ENCODE data around the gene GIMD1.

GIMD1 gene

DNA sequence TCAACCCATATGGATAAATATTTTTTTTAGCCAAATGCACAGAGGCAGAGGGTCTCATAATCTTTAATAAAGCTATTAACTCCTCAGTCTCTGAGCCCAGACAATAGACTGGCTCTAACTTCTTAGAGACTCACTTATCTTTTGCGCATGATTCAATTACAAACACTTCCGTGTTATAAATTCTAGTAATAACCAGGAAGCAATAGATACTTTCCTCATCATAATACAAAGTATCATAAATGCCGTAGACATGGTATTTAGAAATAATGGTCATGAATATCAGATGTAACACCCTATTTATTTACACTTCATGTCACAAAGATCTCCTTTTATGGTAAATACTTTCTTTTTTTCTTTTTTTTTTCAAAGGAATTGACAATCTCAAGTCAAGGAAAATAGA lies 4.4 kb upstream of the GIMD1 start:
- no peak for DNase-seq (ENCODE audit: insufficient read length, low spot score)
- TF ChIP-seq POLR2A (IDR thresholded peaks at IDR 0.05; ENCODE audit: low read depth, low read length) (no peak), POU2F2 (IDR thresholded peaks at IDR 0.05; ENCODE audit: low read depth, low read length) (no peak), SPI1 (IDR thresholded peaks at IDR 0.05; ENCODE audit: low read depth, low read length) (no peak), PAX5 (IDR thresholded peaks at IDR 0.05; ENCODE audit: insufficient read depth, low read length, severe bottlenecking) (no peak), POLR2AphosphoS5 (IDR thresholded peaks at IDR 0.05; ENCODE audit: low read depth, low read length) (no peak), TAF1 (IDR thresholded peaks at IDR 0.05; ENCODE audit: low read depth, low read length) (no peak)
- FAIRE-seq, result no peak

DNA sequence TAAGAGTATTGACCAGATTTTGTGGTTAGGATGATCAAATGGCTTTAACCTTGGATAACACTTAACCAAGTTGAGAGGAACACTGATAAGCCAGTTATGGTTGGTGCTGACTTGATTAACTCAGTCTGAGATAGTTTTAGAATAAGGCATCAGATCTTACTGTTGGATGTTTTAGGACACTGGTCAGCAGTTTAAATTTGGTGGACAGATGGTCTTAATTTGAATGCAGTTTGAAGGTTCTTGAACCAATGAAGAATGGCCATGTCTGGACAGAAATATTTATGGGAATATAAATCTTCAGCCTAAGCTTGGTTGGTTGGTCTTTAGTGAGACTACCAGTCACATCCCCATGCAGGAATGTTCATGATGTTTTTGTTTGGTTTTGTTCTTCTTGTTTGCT lies 2.6 kb upstream of the GIMD1 start:
- TF ChIP-seq POLR2A (IDR thresholded peaks at IDR 0.05; ENCODE audit: low read depth, low read length) (no peak), TAF1 (IDR thresholded peaks at IDR 0.05; ENCODE audit: low read depth, low read length) (no peak), PAX5 (IDR thresholded peaks at IDR 0.05; ENCODE audit: insufficient read depth, low read length, severe bottlenecking) (no peak), SPI1 (IDR thresholded peaks at IDR 0.05; ENCODE audit: low read depth, low read length) (no peak), POLR2AphosphoS5 (IDR thresholded peaks at IDR 0.05; ENCODE audit: low read depth, low read length) (no peak), POU2F2 (IDR thresholded peaks at IDR 0.05; ENCODE audit: low read depth, low read length) (no peak)
- DNase-seq (ENCODE audit: insufficient read length, low spot score) (no peak), FAIRE-seq (no peak)

DNA sequence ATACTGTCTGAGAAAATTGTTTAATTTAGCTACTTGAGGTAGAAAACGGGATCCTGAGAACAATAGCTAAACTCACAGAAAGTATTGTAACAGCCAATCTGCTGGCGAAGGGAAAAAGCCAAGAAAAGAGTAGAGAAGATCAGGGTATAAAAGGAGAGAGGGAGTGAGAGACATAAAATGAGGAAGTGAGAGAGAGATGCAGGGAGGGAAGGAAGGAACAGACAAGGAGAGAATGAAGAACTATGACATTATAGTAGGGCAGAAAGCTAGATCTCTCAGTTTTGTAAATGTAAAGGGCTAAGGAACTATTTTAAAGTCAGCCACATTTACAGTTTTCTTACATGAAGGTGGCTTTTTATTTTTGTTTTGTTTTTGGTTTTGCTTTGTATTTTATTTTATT lies 1.6 kb upstream of the GIMD1 start:
- no peak for FAIRE-seq
- no peak for DNase-seq (ENCODE audit: insufficient read length, low spot score)
- TF ChIP-seq POLR2AphosphoS5 (IDR thresholded peaks at IDR 0.05; ENCODE audit: low read depth, low read length) (no peak), SPI1 (IDR thresholded peaks at IDR 0.05; ENCODE audit: low read depth, low read length) (peak; percentile 81)

DNA sequence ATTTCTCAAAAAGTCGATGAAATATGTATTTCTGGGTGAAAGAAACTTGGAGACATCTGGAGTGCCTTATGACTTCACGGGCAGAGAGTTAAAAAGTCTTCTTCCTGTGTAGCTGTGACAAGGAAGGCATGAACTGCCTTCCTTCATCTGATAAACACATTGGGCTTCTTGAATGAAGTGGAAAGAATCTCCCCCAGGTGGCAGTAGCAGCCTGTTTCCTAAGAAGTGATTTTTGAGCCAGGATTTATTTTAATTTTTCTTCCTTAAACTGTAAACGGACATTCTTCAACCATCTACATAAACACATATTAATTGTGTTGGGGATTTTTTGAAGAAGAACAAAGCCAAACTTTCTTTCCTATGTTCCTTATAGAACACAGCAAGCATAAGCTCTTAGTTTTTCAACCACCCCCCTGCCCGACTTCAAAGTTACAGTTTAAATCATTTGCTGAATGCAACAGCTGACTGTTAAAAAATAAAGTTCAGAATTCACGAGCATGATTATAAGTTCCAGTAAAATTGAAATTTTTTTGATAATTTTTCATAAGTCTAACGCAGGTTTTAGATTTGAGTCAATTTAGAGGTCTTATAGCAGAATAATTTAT lies 980 bp upstream of the GIMD1 start:
- TF ChIP-seq SPI1 (IDR thresholded peaks at IDR 0.05; ENCODE audit: low read depth, low read length) (no peak), PAX5 (IDR thresholded peaks at IDR 0.05; ENCODE audit: insufficient read depth, low read length, severe bottlenecking) (no peak), POLR2A (IDR thresholded peaks at IDR 0.05; ENCODE audit: low read depth, low read length) (no peak)
- FAIRE-seq (peak; percentile 74), DNase-seq (ENCODE audit: insufficient read length, low spot score) (peak; percentile 7)

DNA sequence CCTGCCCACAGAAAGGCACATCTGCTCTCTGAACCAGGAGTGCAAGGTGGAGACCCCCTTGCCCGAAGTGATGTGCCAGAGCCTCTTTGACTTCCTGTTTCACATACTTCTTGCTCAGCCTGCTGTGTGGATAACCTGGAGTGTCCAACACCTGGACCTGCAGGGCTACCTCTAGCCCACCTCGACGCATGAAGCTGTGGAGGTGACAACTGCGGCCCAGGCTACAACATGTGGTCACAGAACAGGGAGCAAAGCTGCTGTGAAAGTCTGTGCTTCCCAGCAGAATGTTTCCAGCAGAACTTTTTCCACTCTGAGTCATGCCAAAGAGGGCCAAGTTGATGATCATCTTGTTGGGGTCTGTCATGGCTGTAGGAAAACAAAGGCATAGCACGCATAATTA lies 1.5 kb downstream of the GIMD1 start:
- DNase-seq (ENCODE audit: insufficient read length, low spot score) (no peak), FAIRE-seq (no peak)

DNA sequence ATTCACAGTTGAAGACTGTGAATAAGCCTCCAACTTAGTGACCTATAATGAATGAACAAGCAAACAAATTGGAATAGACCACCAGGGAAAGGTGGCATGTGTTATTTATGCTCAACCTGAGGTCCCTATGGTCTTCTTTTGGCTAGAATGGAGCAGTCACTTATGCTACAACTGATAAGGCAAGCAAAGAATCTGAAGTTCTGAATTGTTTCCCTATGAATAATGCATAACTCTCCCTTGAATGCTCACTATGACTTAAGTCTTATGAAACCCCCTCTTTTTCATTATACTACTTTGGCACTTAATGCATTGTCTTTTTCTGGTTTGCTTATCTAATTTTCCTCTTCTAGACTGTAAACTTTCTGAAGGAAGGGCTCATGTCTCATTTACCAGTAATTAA lies 2.6 kb downstream of the GIMD1 start:
- no peak for FAIRE-seq
- TF ChIP-seq PAX5 (IDR thresholded peaks at IDR 0.05; ENCODE audit: insufficient read depth, low read length, severe bottlenecking), result no peak
- no peak for DNase-seq (ENCODE audit: insufficient read length, low spot score)

More for the DNA sequence above, 1.5 kb downstream of the GIMD1 start:
- no peak for TF ChIP-seq POU2F2 (IDR thresholded peaks at IDR 0.05; ENCODE audit: low read depth, low read length)
- TF ChIP-seq SPI1 (IDR thresholded peaks at IDR 0.05; ENCODE audit: low read depth, low read length), result no peak
- no peak for TF ChIP-seq POLR2AphosphoS5 (IDR thresholded peaks at IDR 0.05; ENCODE audit: low read depth, low read length)
- no peak for TF ChIP-seq PAX5 (IDR thresholded peaks at IDR 0.05; ENCODE audit: insufficient read depth, low read length, severe bottlenecking)
- TF ChIP-seq POLR2A (IDR thresholded peaks at IDR 0.05; ENCODE audit: low read depth, low read length), result no peak
- no peak for TF ChIP-seq TAF1 (IDR thresholded peaks at IDR 0.05; ENCODE audit: low read depth, low read length)

DNA sequence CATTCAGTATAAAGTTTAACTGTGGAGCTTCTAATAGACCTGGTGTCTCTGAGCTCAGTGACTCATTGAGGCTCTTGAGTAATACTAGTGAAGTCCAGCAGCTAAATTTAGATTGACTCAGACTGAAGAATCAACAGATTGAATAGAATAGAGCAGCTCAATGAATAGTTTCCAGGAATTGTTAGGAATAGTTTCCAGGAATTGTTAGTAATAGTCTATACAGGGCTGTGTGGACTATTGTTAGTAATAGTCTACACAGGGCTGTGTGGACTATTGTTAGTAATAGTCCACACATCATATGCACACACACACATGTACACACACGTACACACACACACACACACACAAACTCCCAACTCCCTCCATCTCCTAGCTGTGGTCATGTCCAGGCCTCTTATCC lies 3.0 kb downstream of the GIMD1 start:
- no peak for FAIRE-seq
- TF ChIP-seq PAX5 (IDR thresholded peaks at IDR 0.05; ENCODE audit: insufficient read depth, low read length, severe bottlenecking), result no peak
- TF ChIP-seq SPI1 (IDR thresholded peaks at IDR 0.05; ENCODE audit: low read depth, low read length), result no peak
- no peak for TF ChIP-seq TAF1 (IDR thresholded peaks at IDR 0.05; ENCODE audit: low read depth, low read length)
- no peak for TF ChIP-seq POLR2A (IDR thresholded peaks at IDR 0.05; ENCODE audit: low read depth, low read length)
- no peak for TF ChIP-seq POLR2AphosphoS5 (IDR thresholded peaks at IDR 0.05; ENCODE audit: low read depth, low read length)
- TF ChIP-seq POU2F2 (IDR thresholded peaks at IDR 0.05; ENCODE audit: low read depth, low read length), result no peak
- DNase-seq (ENCODE audit: insufficient read length, low spot score), result no peak

DNA sequence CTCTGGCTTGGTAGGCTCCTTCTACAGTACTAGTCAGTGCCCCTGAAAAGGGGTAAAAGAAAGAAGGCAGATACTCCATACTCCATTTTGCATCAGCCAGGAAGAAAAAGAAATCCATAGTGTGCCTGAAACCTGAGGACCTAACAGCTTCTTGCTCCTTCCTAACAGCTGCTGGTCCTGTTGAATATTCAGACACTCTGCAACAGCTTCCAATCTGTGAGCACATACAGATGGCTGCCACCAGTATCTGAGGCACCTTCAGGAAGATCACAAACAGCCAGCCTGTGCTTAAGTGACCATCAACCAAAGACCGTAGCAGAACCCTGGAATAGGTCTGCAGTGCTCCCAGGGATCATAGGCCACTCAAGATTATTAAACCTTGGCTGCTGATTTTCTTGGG lies 4.3 kb downstream of the GIMD1 start:
- DNase-seq (ENCODE audit: insufficient read length, low spot score) (no peak), FAIRE-seq (no peak)
- no peak for TF ChIP-seq PAX5 (IDR thresholded peaks at IDR 0.05; ENCODE audit: insufficient read depth, low read length, severe bottlenecking)
- TF ChIP-seq POLR2A (IDR thresholded peaks at IDR 0.05; ENCODE audit: low read depth, low read length), result no peak

DNA sequence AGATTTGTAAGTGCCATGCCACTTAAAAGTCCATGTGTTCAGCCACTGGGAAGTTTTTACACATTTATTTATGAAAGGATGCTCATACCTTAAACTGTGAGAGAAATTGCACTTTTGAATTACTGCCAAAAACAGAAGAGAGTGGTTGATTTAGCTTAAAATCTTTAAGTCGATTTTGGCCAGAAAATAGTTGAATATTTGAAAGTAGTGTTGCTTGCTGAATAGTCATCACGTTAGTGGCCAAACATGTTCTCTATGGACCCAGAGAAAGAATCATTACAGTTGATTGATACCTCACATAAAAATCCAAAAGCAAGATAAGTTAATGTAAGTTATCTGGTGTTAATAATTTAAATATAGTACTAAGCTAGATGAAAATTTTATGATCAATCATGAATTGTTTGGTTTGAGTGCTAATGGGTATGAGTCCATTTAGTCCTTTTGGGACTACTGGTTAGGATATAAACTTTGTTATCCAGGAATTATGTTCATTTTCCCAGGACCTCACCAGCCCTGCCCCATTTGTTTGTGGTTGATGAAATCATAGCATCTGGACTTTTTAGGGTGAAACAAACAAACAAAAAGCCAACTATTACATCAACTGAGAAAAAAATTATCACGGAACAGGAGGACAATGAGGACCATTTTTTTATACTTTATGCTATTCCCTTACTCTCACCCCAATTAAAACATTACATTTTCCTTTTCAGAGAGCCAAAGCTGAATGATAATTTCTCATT lies 6.3 kb downstream of the GIMD1 start:
- FAIRE-seq (no peak), DNase-seq (ENCODE audit: insufficient read length, low spot score) (no peak)
- no peak for TF ChIP-seq POU2F2 (IDR thresholded peaks at IDR 0.05; ENCODE audit: low read depth, low read length)
- TF ChIP-seq SPI1 (IDR thresholded peaks at IDR 0.05; ENCODE audit: low read depth, low read length), result no peak
- no peak for TF ChIP-seq POLR2A (IDR thresholded peaks at IDR 0.05; ENCODE audit: low read depth, low read length)
- TF ChIP-seq TAF1 (IDR thresholded peaks at IDR 0.05; ENCODE audit: low read depth, low read length), result no peak
- no peak for TF ChIP-seq PAX5 (IDR thresholded peaks at IDR 0.05; ENCODE audit: insufficient read depth, low read length, severe bottlenecking)
- TF ChIP-seq POLR2AphosphoS5 (IDR thresholded peaks at IDR 0.05; ENCODE audit: low read depth, low read length), result no peak

DNA sequence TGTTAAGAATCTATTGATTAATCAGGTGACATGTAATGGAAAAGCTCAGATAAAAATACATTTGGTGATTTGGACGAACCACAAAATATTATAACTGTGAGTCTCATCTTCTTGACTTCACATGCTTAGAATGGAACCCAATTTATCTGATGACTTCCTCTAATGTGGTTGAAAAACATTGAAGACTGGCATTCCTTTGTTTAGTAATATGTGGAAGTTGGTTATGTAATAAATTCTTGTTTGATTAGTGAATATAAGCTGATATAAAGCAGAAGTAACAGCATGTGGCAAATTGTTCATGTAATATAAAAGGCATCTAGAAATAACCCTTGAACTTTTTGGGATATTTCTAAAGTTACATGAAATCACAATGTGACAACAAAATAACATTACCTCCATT lies 9.7 kb downstream of the GIMD1 start:
- no peak for FAIRE-seq
- DNase-seq (ENCODE audit: insufficient read length, low spot score), result no peak
- TF ChIP-seq POLR2A (IDR thresholded peaks at IDR 0.05; ENCODE audit: low read depth, low read length) (no peak), SPI1 (IDR thresholded peaks at IDR 0.05; ENCODE audit: low read depth, low read length) (no peak), POU2F2 (IDR thresholded peaks at IDR 0.05; ENCODE audit: low read depth, low read length) (no peak), POLR2AphosphoS5 (IDR thresholded peaks at IDR 0.05; ENCODE audit: low read depth, low read length) (no peak), TAF1 (IDR thresholded peaks at IDR 0.05; ENCODE audit: low read depth, low read length) (no peak), PAX5 (IDR thresholded peaks at IDR 0.05; ENCODE audit: insufficient read depth, low read length, severe bottlenecking) (no peak)

Data from GM12891 (cell line).